Suppressor macrophage treated with lipopolysaccharide for 4 hours (primary cell): ENCODE data around the gene FOXL2.

Experiments used
- DNase-seq: peaks from one replicate; pipeline ENCODE4 v3.0.0-alpha.2; 2020

FOXL2 gene

DNA sequence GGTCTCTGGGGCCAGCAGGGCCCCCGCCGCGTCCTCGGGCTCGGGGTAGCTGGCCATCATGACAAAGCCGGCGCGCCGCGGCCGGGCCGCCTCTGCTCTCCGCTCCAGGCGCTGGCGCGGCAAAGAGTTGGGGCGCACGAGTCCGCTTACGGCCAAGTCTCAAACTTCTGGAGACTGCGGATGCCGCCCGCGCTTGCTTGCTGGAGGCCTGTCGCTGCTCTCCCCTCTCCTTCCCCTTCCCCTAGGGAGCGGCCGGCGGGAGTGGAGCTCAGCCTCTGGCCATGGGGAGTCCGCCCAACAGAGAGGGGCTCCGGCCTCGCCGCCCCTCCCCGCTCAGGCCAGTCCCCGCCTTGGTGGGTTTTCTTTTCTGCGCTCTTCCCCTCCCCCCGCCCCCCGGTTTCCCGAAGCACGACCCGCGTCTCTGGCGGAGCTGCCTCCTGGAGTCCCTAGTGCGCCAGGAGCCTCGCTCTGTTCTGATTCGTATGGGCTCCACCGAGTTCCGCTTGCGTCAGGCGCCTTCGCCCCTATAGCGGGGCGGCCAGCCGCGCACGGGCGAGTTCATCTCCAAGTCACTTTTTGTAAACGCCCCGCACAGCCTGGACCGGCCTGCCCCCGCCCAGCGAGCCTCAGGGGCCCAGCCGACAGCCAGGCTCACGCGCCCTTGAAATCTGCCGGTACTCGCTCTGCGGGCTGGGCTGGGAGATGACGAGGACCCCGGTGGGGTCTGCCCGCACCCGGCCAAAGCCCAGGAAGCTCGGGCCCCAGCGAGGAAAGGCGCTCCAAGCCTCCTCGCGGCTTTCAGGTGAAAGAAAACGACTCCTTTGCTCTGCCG, at the start of gene FOXL2, which contains the start of gene FOXL2NB:
Gene FOXL2, minus strand, starts transcription at position 475 of the 832 bp plus-strand sequence. Its CDS starts 415 bp downstream, at position 60.
Gene FOXL2NB, plus strand, starts transcription at position 555 of the 832 bp plus-strand sequence. Its CDS starts 148 bp downstream, at position 703.
- DNase-seq = peak; percentile 38

DNA sequence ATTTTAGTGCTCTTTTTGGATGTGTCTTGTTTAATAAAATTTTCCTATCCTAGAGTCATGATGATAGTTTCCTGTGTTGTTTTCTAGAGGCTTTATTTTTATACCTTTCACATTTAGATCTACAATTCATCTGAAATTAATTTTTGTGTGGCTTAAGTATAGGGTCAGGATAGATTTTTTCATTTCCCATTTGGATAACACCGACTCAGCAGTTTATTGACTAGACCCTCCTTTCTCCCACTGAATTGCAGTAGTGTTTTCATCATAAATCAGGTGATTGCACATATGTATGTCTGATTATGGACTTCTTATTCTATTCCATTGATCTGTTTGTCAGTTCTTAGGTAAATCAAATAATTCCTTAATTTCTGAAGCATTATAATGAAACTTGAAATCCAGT, 48.8 kb upstream of the FOXL2 start:
- no peak for DNase-seq

DNA sequence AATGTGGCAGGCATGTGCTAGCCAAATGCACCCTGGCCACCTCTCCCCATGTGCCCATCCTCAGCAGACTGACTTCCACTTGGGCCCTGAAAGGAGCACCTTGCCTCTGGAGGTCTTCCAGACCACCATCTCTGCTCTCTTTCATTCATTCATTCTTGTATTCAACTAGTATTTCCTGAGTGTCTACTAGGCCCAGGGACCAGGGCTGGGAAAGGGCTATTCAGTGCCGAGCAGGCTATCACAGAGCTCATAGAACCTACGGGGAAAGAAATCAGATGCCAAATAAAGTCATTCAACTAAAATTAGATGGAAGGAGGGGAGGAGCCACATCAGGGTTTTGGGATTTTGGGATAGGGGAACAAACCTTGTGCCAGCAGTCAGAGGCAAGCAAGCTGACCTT, 40.2 kb upstream of the FOXL2 start:
- no peak for DNase-seq

DNA sequence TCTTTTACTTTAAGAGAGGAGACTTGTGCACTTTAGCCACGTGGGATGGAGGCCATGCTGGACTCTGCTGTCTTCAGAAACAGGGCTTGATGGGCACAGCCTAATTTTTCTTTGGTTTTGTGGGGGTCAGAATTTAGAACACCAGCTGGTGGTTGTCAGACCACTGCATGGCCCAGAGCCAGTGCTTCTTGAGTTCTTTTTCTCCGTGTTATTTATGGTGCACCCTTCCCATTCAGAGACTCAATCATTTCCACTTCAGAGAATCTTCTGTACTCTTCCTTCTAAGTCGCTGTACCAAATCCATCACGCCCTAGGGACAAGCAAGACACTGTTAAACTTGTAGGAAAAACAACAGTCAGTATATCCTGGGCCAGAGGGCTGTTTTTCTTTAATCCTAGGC, 39.0 kb upstream of the FOXL2 start:
- no peak for DNase-seq

DNA sequence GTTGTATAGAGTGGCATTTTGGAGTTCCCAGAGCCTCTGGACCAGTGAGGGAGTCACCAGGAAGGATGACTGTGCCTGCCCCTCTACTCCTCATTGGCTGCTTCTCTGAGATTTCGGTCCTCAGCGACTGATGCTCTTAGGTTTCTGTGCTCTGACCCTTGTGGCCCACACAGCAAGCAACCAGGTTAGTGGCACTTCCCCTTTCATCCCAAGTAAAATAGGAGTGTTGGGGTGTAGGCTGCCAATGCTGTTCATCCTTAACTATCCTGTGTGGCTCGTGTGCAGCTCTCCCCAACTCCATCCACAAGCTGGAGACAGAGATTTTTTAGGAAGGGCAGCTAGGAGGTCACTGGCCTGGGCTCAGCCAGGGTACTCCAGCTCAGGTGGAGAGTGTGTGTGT, 37.9 kb upstream of the FOXL2 start:
- no peak for DNase-seq

DNA sequence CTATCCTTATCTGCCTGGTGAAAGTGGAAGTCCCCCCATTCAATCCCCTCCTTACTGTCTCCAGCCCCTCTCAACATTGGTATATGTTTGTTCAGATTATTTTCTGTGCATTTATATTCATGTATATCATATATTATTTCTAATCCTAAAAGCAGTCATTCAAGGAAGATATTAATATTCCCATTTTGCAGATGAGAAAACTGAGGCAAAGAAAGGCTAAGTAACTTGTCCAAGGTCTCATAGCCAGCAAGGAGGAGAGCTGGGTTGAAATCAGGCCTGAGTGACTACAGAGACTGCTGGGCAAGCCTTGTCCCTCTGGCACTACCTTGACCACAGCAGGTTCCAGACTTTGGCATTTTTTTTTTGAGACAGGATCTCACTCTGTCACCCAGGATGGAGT, 29.1 kb upstream of the FOXL2 start:
- no peak for DNase-seq

DNA sequence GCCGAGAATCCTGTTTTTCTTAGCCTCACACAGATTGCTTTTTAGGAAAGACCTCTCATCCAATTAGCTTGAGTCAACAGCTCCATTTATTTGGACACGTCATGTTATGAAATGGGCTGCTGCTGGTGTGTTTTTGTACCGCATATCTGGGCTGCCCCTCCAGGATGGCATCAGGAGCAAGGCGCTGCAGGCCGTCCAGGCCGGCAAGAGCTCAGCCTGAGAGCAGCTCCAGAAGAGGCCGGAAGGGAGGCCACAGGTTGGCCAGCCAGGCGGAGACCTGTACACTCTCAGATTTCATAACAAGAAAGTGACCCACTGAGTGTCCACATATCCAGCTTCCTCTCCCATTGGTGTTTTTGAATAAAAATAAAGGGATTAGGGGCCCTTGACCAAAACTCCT, 28.4 kb upstream of the FOXL2 start:
- no peak for DNase-seq

DNA sequence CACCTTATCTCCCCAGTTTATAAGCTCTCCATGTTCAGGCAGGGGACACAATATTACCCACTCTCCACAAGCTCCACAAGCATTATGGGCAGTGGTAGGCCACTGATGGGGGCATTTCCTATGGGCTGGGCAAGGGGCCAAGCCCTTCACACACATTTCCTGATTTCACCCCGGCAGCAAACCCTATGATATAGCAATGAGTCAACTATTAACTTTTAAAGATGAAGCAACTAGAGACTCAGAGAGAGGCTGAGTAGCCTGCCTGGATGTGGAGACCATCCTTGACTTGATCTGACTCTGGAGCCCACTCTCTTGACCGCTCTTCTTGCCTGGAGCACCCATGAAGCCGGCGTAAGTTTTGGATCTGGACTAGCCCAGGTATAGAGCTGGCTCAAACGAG, 27.5 kb upstream of the FOXL2 start:
- DNase-seq = no peak

DNA sequence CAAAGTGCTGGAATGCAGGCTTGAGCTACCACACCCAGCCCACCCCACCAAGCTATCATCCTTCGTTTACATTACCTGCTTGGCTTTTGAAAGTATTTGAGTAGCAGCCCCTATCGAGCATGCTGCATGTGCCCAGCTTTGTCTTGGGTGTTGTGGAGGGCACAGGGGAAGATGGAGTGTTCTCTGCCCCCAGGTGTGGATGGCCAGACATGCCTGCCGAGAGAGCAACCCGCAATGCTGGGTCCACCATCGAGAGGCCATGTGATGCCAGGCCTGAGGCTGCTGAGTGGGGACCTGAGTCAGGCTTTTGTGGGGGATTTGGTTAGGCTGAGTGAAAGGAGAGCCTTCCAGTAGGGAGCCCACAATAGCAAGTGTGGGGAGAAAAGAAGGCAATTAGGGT, 26.0 kb upstream of the FOXL2 start:
- no peak for DNase-seq

DNA sequence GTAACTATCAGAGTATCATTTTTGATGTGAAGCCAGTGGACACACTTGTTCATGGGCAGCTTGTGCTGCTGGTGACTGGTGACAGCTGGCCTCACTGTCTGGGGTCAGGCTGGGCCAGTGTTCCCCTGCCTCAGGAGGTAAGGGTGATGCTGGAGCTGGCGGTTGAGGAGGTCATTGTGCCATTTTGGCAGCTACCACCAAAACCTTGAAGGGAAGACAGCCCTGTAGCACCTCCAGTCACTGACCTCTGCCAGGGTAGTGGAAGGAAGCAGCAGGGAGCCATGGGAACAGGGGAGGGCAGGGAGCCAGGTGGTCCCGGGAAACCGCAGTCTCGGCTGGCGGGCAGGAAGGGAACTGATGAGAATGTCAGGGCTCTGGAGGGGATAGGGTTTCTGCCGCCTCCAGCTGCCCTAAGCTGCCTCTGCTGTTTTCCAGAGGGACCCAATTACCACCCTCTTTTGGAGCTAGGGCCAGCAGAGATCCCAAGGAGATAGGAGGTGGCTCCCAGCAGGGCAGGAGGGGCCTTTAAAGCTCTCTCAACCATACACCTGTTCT, 24.9 kb upstream of the FOXL2 start:
- no peak for DNase-seq

DNA sequence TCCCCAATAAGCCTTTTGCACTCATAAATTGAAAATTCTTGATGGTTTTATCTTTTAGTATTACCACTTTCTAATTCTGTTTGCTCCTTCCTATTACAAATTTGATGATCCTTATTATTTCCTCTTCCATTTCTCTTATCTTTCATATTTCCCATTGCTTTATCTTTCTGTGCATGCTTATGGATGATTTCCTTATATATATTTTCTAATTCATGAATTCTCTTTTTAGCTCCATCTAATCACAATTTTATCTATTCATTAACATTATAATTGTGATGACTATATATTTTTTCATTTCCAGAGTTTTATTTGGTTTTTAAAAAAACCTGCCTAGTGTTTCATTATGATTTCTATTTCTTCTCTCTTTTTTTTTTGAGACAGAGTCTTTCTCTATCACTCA, 18.0 kb upstream of the FOXL2 start:
- no peak for DNase-seq

DNA sequence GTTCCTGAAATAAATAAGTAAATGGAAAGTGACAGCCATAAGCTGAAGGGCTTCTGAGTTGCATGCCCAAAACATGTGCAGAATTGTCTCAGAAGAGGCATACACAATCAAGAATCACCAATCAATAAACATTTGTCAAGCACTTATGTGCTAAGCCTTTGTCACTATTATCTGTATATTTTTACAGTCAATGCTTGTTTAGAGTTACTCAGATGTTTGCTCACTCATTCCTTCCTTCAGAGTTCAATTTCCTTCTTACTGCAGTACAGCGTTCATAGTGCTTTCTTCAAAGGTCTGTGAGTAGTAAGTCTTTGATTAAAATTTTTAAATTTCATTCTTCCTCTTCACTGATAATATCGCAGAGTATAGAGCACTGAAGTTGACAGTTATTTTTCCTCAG, 17.3 kb upstream of the FOXL2 start:
- no peak for DNase-seq

DNA sequence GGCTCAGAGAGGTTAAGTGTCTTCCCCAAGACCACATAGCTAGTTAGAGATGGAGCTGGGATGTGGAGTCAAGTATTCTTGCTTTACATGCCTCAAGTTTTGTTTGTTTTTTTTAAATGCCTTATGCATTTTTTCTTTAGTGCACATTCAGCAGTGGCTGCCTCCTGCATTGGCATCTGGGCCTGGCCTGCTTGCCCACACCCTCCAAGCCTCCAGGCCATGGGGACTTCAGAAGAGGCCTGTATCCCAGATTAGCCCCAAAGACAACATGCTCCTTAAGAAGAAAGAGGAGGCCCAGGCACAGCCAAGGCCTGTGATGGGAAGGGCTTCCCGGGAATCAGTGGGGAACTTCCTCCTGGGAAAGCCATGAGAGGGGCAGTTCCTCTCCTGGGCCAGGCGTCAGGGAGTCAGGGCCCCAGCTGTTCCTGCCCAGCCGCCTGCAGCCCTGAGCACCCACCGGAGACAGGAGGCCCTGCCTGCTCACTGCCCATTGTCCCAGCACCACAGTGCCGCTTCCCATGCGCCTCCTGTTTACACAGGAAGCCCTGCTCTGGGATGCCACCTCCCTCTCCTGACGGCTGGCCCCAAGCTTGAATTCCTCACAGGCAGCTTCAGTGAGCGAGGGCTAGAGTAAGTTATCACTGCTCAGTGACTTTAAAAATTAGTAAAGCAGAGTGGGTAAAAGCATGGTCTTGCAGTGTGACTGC, 16.1 kb upstream of the FOXL2 start:
- no peak for DNase-seq

DNA sequence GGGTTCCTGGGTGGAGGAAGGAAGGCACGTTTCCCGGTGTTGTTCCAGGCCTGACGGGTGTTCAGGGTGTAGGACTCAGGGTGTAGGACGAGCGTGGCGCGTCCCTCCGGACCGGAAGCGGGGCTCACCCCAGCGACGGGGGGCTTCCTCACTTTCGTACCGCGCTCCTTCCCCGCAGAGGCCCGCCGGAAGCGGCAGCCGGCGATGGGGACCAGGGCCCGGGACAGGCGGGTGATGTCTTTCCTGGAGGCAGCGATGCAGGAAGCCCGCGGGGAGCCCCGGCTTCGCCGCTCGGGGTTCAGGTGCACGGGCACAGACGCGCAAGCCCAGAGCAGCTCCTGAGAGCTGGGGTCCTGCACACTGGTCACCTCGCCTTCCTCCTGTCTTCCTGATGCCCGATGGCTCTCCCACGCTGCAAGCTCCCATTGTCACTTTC, 13.5 kb upstream of the FOXL2 start:
- DNase-seq = no peak

DNA sequence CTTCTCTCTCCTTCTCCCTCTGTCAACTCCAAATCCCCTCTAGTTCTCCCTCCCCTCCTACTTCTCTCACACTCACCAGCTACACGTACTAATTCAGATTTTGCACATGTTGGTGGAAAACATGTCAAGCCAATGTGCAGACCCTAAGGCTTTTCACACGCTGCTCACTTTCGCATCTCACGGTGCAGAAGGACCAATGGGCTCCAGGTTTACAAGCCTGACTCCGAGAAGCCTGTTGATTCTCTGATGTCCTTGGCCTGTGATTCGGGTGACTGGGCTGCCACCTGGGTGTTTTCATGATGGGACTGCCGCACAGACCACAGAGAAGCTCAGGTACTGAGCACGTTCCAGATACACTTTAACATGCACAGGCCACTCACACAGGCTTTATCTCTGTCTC, 3.8 kb upstream of the FOXL2 start:
- no peak for DNase-seq

DNA sequence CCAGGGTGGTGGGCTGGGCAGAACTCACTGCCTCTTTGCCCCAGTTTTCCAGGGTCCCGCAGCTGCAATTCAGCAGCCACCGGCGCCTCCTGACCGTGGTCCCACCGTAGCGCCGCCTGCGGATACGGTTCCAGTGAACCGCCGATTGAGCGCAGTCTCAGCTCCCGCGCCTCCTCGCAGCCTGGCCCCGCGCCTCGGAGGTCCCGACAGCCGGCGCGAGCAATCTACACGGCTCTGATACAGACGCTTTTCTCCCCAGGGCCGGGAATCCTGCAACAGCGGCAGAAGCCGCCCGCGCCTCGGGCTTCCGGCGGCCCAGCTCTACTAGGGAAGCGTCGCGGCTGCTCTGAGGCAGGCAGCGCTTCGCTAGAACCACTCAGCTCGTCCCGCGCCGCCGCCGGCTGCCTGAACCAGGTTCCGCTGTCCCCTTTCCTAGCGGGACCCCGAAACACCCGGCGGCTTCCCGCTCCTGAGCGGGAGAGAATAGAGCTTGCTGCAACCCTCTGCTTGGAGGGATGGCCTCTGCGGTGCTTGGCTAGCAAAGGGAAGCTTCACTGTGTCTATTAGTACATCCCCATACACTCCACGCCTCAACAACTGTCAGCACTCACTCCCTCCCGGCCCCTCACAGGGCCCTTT, 3.2 kb upstream of the FOXL2 start:
- DNase-seq = peak; percentile 46

DNA sequence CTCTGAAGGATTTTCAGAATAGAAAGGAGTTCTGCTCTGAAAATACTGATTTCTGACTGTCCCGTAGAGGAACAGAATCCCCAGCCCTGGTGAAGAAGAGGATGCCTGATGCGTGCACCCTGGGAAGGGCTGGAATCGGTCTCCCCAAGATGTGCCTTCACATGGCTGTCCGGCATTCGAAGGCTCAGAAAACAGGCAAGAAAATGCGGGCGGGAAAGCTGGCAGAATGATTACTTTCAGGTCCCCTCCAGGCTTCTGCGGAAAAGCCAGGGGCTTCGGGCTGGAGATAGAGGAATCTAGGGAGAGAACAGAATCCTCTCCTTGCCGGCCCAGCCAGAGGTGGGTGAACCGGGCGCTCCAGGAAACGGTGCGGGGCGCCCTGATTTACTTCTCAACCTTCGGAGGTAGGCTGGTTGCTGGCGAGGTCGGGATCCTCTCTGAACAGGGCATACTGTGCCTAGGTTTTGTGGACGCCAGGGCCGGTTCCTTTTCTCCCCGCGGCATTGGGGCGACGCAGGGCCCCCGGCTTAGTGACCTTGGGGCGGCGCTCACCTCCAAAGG, 2.6 kb upstream of the FOXL2 start:
- DNase-seq = no peak

DNA sequence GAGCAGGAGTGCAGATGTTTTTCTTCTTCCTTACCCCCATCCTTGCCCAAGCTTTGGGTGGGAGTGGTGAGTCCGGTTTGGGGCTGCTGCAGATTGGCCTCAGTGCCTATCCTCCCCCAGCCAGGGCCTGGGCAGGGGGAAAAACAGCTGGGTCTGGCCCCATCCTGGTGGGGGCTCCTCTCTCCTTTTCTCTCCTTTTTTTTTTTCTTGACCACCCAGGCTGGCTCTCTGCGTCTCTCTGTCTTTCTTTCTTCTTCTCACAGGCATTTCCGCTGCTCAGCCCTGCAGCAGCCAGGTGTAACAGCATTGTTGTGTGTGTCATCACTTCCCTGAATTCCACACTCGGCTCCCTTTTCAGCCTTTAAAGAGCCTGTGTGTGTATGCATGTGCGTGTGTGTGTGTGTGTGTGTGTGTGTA, 2.1 kb upstream of the FOXL2 start:
- no peak for DNase-seq

DNA sequence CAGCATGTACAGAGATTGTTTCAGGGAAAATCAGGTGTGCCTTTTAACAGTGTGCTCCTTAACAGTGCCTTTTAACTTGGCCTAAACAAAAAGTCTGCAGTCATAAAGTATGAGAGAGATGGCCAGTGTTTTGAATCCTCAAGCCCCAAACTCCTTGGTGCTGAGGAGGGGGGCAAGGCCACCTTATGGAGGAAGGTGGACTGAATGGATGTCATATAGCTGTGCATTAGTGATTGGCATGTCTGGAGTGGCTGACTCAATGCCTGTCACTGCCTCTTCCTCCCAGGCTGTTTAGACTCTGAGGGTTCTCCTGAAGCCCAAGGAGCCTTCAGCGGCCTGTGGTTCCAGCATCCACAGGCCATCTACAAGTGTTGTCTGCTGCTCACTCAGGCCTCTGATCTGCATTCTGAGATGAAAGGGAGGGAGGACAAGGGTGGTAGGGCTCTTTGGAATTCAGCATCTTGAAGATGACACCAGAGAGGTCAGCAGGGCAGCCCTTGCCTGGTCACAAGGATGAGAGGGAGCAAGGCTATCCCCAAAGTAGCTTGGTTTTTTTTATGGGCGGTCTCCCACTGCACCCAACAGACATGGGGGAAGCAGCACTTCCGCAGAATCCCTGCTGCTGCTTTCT, 1.5 kb upstream of the FOXL2 start:
- no peak for DNase-seq

DNA sequence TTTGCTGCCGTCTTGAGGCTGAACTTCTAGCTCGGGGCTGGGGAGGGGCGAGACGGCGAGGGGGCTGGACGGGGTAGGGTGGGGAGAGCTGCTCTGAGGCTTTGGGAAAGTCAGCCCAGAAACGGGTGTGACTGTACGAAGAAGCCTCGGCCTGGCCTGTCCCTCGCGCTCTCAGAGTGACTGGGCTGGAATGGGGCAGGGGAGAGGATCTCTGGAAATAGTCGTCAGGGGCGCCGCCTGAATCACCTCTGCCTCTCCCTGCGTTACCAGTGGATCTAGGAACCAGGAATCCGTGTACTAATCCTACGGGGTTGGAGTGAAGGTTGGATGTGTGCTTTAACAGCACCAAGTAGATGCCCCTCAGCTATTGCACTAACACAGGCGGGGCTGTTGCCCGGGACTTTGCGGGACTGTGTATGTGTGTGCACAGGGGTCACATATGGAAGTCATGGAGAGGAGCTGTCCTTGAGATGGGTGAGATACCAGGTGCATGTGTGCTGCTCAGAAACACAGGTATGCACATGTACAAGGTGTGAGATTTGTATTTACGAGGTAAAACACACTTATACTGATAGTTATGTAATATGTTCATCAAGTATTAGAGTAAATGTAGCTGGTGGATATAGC, 671 bp upstream of the FOXL2 start:
- DNase-seq = no peak

DNA sequence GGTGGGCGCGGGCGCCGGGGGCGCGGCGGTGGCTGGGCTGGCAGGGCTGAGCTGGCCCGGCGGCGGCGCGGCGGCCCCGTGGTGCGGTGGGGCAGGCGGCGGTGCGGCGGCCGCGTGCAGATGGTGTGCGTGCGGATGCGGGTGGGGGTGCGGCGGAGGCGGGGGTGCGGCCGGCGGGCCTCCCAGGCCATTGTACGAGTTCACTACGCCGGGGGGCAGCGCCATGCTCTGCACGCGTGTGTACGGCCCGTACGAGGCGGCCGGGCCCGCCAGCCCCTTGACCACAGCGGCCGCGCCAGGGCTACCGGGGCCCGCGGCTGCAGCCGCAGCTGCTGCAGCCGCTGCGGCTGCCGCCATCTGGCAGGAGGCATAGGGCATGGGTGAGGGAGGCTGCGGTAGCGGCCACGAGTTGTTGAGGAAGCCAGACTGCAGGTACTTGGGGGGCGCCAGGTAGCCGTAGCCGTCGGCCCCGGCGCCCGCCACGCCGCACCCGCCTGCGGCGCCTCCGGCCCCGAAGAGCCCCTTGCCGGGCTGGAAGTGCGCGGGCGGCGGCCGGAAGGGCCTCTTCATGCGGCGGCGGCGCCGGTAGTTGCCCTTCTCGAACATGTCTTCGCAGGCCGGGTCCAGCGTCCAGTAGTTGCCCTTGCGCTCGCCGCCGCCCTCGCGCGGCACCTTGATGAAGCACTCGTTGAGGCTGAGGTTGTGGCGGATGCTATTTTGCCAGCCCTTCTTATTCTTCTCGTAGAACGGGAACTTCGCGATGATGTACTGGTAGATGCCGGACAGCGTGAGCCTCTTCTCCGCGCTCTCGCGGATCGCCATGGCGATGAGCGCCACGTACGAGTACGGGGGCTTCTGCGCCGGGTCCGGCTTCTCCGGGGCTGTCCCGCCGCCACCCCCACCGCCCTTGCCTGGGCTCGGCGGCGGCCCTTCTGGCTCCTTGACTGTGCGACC, 951 bp downstream of the FOXL2 start:
- DNase-seq = peak; percentile 52
